Vagina (tissue), 2 donors: ENCODE data around the gene MKI67.

Experiments used
- POLR2A ChIP-seq, 2 donors: fragments of 450-650 bp; IDR thresholded peaks; one replicate each; pipeline ENCODE4 v1.6.1; 2017; ENCODE audit warnings: antibody characterized with exemption in 2 of 2, mild to moderate bottlenecking in 2 of 2, moderate library complexity in 2 of 2
- POLR2AphosphoS5 ChIP-seq, 2 donors: sonication (generic); formaldehyde crosslinking; IDR thresholded peaks; one replicate each; pipeline ENCODE4 v1.9.0; 2017; ENCODE audit warnings: antibody characterized with exemption in 2 of 2, mild to moderate bottlenecking in 2 of 2, low read depth in 1 of 2; ENCODE audit not compliant: insufficient read depth in 1 of 2
- TF ChIP-seq, protein P1 (sequence below), 3 experiments: fragments of 450-650 bp in 2 of 3; fragments of 200-600 bp in 1 of 3; sonication (generic) in 1 of 3; IDR thresholded peaks; one replicate each; pipeline ENCODE4 v1.5.1; 2017 to 2019; ENCODE audit warnings: antibody characterized with exemption in 3 of 3, mild to moderate bottlenecking in 2 of 3, moderate library complexity in 2 of 3

DNA sequence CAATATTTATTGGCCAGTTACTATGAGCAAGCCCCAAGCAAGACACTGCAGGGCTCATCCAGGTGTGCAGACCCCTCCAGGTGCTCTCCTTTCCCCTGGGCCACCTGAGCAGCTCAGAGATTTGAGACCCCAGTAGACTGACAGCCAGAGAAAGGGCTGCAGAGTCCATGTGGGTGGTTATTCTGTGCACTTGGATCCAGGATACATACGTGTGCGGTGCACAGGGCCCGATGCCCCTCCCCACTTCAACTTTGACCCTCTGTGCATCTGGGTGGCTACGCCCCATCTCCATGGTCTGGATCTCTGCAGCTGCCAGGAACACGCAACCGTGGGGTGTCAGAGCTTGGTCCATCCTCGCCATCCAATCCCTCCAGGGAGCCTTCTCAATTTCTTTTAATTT is 72.9 kb downstream of the MKI67 start:
- TF ChIP-seq, protein P1, sequence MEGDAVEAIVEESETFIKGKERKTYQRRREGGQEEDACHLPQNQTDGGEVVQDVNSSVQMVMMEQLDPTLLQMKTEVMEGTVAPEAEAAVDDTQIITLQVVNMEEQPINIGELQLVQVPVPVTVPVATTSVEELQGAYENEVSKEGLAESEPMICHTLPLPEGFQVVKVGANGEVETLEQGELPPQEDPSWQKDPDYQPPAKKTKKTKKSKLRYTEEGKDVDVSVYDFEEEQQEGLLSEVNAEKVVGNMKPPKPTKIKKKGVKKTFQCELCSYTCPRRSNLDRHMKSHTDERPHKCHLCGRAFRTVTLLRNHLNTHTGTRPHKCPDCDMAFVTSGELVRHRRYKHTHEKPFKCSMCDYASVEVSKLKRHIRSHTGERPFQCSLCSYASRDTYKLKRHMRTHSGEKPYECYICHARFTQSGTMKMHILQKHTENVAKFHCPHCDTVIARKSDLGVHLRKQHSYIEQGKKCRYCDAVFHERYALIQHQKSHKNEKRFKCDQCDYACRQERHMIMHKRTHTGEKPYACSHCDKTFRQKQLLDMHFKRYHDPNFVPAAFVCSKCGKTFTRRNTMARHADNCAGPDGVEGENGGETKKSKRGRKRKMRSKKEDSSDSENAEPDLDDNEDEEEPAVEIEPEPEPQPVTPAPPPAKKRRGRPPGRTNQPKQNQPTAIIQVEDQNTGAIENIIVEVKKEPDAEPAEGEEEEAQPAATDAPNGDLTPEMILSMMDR (IDR thresholded peaks at IDR 0.05) = no peak
- no peak for TF ChIP-seq POLR2AphosphoS5 (IDR thresholded peaks at IDR 0.05; ENCODE audit: insufficient read depth in 1 of 2, low read depth in 1 of 2)
- no peak for TF ChIP-seq POLR2A (IDR thresholded peaks at IDR 0.05)
